Lung microvascular endothelial cell (primary cell): Measurements from ENCODE around the gene EID3. TPM values are rescaled to one million over a fixed set of nuclear protein-coding genes. Genes with fewer than 3 reads are reported as not detected.

Source experiments
- DNase-seq, 2 donors: peaks; one replicate each; pipeline versions ENCODE4 v3.0.0 to v3.0.0-alpha.2; 2010; ENCODE audit warnings: low read depth in 2 of 2
- total RNA-seq: library from RNA; depleted of rRNA; stranded (reverse); fragments of >200 nt; gene quantifications from 2 replicates; pipeline ENCODE4 v1.2.1, GENCODE V29; 2014

EID3 gene
- total RNA-seq, 1 donor from 2014 or later, result 2.4 TPM

GRCh38 chr12:104354167-104354867 is 50.8 kb downstream of the EID3 start:
- DNase-seq, result no peak

Other genes with a start within 250 kb of the EID3 start
- gene HCFC2, start 239.2 kb upstream of the EID3 start, total RNA-seq, result 12.2 and 25.0 TPM in 2 replicates
- 9.2 and 11.7 TPM in 2 replicates for gene NFYB, start 165.5 kb upstream of the EID3 start, total RNA-seq
- 293 and 303 TPM in 2 replicates for gene TXNRD1, start 88.0 kb upstream of the EID3 start, total RNA-seq
- 2.6 and 4.8 TPM in 2 replicates for gene CHST11, start 153.2 kb downstream of the EID3 start, total RNA-seq